HG03460 (cell line): ENCODE measurements around the gene SEPHS2.
"Not testable (repeated sequence)": the region's sequence is repeated elsewhere in the genome, so short reads cannot be mapped to it uniquely, and the experiment has no call there.

Source experiments
- ATAC-seq: cut with Tn5 transposase; IDR thresholded peaks from one replicate; pipeline ENCODE4 v1.9.1; 2021; ENCODE audit not compliant: unreplicated experiment

SEPHS2 gene, protein sequence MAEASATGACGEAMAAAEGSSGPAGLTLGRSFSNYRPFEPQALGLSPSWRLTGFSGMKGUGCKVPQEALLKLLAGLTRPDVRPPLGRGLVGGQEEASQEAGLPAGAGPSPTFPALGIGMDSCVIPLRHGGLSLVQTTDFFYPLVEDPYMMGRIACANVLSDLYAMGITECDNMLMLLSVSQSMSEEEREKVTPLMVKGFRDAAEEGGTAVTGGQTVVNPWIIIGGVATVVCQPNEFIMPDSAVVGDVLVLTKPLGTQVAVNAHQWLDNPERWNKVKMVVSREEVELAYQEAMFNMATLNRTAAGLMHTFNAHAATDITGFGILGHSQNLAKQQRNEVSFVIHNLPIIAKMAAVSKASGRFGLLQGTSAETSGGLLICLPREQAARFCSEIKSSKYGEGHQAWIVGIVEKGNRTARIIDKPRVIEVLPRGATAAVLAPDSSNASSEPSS

DNA sequence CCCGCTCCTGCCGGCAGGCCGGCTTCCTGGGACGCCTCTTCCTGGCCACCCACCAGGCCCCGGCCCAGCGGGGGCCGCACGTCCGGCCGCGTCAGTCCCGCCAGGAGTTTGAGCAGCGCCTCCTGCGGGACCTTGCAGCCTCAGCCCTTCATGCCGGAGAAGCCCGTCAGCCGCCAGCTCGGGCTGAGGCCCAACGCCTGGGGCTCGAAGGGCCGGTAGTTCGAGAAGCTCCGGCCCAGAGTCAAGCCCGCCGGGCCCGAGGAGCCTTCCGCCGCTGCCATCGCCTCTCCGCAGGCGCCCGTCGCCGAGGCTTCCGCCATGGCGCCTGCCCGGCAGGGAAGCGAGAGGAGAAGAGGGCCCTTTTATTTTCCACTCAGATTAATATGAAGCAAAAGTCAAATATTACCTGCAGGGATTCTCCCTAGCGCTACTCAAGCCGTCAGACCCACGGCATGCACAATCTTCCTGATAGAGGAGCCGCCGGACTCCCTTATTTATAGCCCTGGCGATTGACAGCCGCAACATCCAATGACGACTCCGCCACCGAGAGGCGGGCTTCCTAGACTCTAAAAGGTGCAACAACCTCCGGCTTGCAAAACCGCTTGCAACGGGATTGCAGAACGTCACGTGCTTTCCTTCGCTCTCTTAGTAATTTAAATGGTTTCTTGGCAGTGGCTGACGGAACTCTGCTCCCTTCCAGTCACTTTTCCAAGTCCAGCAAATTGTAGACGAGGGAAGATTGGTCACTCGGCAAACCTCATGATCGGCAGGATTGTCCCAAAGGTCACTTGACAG is at the start of gene SEPHS2:
TSS of gene SEPHS2 (minus strand) at position 467 of the 795 bp plus-strand sequence. CDS start at position 320, 147 bp downstream.
- peak; percentile 86 for ATAC-seq

DNA sequence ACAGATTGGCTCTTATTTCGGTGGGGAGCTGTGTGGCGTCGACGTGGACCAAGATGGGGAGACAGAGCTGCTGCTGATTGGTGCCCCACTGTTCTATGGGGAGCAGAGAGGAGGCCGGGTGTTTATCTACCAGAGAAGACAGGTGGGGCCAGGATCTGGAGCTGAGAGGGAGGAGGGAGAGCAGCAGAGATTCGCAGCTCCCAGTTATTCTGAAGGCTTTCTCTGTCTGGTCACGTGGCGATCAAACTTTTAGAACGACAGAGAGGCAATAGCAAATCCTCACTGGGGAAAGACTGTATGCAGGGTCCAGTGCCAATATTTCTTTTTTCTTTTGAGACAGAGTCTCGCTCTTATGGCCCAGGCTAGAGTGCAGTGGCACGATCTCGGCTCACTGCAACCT is 49.0 kb upstream of the SEPHS2 start:
- ATAC-seq, result no peak

DNA sequence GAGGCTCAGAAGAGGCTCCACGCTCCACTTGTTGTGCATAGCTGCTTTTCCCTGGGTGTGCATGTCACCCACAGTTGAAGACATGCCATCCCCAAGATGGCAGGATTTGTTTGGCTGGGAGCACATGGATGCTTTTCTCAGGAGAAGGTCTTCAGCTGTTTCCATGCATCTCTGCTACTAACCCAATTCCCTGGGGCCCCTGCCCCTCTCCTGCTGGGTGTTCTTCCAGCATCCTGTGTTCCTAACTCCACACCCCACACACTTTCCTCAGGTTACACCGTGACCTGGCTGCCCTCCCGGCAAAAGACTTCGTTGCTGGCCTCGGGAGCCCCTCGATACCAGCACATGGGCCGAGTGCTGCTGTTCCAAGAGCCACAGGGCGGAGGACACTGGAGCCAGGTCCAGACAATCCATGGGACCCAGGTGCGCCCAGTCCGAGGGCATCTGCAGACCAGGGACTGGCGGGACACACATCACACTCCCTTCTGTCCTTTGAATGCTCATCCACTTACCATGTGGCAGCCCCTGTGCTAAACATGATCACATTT is 48.3 kb upstream of the SEPHS2 start:
- ATAC-seq, result no peak

DNA sequence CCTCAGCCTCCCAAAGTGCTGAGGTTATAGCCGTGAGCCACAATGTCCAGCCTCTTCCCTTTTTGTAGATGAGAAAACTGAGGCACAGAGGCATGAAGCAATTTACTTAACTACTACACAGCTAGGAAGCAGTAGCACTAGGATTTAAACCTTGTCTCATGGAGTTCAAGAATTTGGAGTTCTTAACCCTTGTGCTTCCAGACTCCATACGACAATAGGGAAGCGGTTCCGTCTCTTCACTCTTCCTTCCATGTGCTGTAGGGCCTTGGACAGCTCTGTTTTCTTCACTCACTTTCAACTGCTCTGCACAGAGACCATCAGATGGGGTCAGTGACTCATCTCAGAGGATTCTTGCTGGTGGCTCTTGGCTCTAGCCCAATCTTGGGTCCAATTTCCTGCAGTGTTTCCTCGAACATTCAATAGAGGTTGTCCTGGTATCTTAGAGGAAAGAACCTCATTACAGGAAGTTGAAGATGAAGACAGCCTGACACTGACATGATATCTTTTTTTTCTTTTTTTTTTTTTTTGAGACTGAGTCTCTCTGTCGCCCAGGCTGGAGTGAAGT is 46.2 kb upstream of the SEPHS2 start:
- no peak for ATAC-seq

DNA sequence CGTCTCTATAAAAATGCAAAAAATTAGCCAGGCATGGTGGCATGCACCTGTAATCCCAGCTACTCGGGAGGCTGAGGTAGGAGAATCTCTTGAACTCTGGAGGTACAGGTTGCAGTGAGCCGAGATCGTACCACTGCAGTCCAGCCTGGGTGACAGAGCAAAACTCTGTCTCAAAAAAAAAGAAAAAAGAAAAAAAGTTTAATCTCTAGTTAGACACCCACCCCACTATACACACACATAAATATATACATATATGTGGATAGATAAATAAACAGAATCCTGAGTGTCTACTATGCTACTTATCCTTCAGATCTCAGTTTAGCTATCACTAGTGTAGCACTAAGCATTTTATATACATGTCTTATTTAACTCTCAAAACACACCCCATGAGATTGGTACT is 45.6 kb upstream of the SEPHS2 start:
- ATAC-seq, result no peak

DNA sequence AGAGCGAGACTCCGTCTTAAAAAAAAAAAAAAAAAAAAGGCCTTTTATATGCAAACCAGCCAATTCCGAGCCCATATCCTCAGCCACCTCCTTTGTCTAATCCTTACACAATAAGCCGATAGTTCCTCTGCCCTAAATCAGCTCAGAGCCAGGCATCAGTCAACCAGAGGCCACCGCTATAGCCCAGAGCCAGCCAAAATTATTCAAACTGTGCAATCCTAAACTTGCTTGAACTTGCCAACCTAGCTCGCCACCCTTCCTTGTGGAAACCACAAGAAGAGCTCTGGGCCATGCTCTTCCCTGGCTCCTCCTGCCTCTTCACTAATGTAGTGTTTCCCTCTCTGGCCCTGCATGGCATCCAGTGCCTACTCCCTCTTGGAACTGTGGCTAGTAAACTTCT is 44.5 kb upstream of the SEPHS2 start:
- ATAC-seq, result no peak

DNA sequence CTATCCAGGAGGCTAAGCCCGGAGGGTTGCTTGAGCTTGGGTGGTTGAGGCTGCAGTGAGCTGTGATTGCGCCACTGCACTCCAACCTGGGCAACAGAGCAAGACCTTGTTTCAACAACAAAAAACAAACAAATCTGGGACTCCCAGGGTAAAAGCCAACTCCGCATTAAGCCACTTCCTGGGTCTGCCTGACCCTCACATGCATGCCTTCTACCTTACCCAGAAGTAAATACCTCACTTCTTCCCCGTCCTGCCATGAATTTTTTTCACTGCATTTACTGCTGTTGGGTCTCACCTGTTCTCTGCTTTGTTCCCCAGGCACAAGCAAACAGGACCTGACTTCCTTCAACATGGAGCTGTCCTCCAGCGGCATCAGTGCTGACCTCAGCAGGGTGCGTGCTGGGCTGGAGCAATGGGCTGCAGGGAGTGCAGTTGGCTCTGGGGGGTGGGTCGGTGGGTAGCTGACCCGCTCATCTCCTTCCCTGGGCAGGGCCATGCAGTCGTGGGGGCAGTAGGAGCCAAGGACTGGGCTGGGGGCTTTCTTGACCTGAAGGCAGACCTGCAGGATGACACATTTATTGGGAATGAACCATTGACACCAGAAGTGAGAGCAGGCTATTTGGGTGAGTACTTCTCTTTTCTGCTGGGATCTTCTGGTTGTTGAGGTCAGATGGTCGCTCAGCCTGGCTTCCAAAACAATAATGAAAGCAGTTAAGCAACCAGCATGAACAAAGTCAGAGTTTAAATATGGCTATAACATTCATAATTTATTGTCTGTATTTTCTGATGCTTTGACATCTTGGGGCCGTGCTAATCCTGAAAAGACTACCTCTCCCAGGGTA is 43.3 kb upstream of the SEPHS2 start:
- ATAC-seq, result no peak

DNA sequence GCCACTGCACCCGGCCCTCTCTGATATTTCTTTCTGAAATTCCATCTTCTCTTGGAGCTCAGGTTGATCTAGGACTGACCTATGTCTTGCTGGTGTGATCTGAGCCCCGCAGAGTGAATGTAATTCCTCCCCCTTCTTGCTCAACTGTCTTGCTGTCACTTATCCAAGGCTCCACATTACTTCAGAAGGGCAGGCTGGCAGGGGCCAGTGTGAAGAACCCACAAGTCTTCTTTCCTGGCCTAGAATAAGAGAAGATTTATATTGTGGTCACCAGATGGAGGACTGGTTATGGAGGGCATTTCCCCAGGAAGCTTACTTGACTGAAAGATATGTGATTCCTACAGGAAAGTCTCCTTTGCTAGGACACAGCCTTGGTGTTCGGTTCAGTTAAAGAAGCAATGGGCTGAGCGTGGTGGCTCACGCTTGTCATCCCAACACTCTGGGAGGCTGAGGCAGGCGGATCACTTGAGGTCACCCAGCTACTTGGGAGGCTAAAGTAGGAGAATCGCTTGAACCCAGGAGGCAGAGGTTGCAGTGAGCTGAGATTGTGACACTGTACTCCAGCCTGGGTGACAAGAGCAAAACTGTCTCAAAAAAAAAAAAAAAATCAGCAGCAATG is 40.3 kb upstream of the SEPHS2 start:
- no peak for ATAC-seq

DNA sequence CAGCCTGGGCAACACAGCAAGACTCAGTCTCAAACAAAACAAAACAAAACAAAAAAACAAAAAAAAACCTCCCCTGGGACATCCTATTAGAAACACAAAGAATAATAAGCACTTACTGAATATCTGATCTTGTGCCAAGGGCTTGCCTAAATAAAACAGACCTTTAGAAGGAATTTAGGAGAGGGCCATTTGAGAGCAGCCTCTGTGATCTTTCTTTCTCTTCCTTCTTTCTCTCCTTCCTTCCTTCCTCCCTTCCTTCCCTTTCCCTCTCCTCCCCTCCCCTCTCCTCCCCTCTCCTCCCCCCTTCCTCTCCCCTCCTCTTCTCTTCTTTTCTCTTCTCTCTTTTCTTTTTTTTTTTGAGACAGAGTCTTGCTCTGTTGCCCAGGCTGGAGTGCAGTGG is 39.2 kb upstream of the SEPHS2 start:
- ATAC-seq, result no peak

DNA sequence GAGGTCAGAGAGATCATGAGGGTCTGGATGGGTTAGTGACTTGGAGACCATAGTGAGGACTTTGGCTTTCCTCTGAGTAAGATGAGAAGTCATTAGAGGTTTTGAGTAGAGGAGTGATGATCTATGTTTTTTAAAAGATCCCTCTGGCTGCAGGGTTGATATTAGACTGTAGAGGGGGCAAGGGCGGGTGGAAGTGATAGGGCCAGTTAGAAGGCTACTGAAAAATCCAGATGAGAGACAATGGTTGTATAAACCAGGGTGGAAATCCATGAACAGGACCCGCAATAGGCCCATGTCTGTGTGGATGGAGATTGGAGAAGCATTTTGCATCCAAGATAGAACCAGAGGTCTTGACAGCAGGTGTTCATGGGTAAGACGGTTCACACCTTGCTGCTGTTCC is 36.7 kb upstream of the SEPHS2 start:
- ATAC-seq, result no peak

DNA sequence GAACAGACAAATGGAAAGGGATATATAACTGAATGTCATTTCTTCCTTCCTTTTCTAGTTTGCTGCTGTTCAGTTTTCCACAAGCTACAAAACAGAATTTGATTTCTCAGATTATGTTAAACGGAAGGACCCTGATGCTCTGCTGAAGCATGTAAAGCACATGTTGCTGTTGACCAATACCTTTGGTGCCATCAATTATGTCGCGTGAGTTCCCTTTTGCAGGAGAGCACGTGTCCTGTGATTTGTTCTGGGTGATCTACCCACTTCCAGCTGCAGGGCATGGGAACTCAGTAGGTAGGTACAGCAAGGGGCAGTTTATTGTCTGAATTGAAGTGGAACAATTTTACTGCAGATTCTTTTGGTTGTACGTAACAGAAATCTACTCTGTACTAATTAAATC is 35.7 kb upstream of the SEPHS2 start:
- no peak for ATAC-seq

DNA sequence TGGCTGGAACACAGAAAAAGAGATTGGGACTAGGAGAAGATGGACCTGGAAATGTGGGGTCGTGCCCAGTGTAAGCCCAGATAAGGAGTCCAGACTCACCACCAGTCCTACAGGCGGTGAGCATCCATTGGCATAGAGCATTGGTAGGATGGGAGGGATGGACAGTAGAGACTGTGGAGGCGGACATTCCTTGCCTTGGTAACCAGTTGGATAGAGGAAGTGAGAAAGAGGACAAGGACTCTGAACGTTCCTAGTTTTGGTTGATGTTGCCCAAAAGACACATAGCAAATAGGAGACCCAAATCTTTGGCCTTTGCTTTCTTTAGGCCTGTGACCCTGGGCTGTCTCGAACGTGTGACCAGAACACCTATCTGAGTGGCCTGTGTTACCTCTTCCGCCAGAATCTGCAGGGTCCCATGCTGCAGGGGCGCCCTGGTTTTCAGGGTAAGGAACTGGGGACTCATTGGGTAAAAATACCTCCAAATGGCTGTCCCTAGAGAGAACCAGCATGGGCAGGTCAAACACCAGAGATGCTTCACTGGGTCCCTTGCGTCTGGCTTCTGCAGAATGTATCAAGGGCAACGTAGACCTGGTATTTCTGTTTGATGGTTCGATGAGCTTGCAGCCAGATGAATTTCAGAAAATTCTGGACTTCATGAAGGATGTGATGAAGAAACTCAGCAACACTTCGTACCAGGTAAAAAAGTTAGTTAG is 33.2 kb upstream of the SEPHS2 start:
- no peak for ATAC-seq

DNA sequence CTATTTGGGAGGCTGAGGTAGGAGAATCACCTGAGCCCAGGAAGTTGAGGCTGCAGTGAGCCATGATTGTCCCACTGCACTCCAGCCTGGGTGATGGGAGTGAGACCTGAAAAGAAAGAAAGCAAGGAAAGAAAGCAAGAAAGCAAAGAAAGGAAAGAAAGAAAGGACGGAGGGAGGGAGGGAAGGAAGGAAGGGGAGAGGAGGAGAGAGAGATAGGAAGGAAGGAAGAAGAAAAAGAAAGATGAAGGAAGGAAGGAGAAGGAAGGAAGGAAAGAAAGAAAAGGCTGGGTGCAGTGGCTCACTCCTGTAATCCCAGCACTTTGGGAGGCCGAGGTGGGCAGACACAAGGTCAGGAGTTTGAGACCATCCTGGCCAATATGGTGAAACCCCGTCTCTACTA is 32.1 kb upstream of the SEPHS2 start:
- not testable (repeated sequence) for ATAC-seq

DNA sequence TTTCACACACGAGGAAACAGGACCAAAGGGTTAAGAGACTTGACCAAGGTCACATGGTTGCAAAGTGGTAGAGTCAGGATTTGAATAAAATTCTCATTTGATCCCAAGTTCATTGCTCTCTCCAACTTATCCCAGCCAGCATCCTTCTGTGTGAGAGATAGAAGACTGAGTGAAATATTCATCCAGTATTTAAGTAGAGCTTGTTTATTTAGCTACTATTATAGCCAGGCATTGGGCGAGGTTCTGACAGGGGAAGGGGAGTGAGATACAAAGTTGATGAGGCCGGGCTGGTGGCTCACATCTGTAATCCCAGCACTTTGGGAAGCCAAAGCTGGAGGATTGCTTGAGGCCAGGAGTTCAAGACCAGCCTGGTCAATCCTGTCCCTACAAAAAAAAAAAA is 31.3 kb upstream of the SEPHS2 start:
- ATAC-seq, result no peak

DNA sequence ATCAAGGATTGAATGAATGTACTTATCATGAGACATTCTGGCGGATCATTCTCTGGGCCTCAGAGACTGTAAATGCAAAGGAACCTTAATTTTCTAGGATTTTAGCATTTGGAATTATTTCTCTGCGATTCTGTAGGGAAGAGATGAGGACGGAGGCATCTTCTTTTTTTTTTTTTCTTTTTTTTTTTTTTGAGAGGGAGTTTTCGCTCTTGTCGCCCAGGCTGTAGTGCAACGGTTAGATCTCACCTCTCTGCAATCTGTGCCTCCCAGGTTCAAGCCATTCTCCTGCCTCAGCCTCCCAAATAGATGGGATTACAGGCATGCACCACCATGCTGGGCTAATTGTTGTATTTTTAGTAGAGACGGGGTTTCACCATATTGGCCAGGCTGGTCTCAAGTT is 29.0 kb upstream of the SEPHS2 start:
- ATAC-seq, result no peak

DNA sequence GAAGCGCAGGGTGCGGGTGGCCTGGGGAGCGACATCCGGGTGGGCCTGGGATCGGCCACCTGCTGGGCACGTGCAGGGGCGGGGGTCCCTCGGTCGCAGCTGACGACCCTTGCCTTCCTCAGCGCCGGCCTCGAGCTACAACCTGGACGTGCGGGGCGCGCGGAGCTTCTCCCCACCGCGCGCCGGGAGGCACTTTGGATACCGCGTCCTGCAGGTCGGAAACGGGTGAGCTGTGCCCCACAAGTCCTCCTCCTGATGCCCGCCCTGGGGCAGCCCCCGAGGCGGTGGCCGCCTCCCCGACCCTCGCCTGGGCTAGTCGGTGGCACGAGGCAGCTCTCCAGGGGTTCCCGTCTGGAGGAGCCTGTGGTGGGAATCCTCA is 28.4 kb upstream of the SEPHS2 start:
- no peak for ATAC-seq

DNA sequence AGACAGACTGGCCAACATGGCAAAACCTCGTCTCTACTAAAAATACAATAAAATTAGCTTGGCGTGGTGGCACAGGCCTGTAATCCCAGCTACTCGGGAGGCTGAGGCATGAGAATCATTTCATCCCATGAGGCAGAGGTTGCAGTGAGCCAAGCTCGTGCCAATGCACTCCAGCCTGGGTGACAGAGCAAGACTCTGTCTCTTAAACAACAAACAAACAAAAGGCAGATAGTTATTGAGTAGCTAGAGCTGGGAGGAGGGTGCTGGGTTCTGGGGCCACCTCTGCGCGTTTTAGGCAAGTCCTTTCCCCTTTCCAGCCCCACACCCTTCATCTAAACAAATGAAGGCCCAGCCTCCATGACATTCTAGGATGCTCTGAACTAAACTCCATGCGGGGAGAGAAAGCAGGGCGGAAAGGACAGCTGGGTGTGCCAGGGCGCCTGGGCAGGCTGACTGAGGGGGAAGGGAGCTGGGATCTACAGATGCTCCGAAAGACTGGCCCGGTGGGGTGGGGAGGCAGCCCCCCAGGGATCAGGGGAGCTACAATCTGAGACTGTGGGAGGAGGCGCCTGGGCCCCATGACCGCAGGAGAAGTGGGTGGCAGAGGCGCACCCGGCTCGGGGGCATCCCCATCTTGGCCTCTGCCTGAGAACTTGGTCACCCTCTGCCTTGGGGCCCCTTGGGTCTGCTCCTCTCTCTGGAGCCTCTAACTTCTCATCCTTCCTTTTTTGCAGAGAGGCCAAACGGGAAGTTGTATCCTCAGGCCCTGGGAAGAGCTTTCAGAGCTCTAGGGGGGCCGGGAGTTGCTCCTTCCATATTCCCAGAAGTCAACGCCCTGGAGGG is 27.8 kb upstream of the SEPHS2 start:
- no peak for ATAC-seq

DNA sequence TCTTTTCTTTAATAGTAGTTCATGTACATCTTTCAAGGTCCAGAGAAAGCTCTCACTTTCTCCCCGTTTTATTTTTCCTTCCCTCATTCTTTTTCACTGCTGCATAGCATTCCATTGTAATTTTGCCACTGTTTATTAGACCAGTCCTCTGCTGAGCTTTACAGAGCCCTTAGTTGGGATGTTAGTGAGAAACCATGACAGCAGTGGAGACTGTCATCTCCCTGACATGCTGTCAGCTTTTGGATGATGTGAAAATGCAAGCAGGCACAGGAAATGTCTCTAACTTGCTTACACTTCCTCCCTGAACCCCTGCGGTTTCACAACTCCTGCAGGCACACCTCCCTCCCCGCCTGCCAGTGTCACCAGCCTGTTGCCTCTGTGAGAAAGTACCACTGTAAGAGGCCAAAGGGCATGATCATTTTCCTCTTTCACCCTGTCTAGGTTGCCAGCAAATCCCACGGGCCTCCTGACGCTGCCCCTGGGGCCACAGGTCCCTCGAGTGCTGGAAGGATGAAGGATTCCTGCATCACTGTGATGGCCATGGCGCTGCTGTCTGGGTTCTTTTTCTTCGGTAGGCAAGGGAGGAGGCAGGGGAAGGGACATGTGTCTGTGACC is 26.8 kb upstream of the SEPHS2 start, which contains the start of gene ITGAL:
TSS of gene ITGAL (plus strand) at position 415 of the 615 bp plus-strand sequence. CDS start at position 511, 96 bp downstream.
- peak; percentile 40 for ATAC-seq
